ENCODE measurements around the gene SOD2. TPM values are rescaled to one million over a fixed set of nuclear protein-coding genes. Genes with fewer than 3 reads are reported as not detected.

Gene SOD2
- total and polyA plus RNA-seq, 2 donors (not counting 3 experiments of a cell fraction or from before 2014, with no cell fraction given), result 31.6 to 62.7 TPM

GRCh38 chr6:159727717-159728445 lies 34.8 kb upstream of the SOD2 start:
- CTCF ChIA-PET, result interaction anchor here (1.1 to 2.8 kb wide), 4 partner anchors 10 to 36 kb away, joined by 3 to 12 read pairs (median 4); no protein-coding TSS in a partner anchor
- Histone ChIP-seq H3K9ac (replicated peaks; ENCODE audit: extremely low read depth, insufficient read depth, low read length) (peak overlapping the region; percentile 98), H3K4me1 (ENCODE audit: control insufficient read depth, extremely low read depth, insufficient read depth, low read length) (peaks cover 21% of the 10 kb centered on the region), H2AFZ (ENCODE audit: low read depth, low read length) (peak overlapping the region; percentile 61), H3K9me3 (replicated peaks; ENCODE audit: control insufficient read depth, insufficient read depth, low read length) (no peaks in the 10 kb centered on the region), H3K4me2 (ENCODE audit: insufficient read depth, low read length) (peak overlapping the region; percentile 99), H3K79me2 (ENCODE audit: control insufficient read depth, insufficient read depth, low read length) (peaks cover 74% of the 10 kb centered on the region), H3K27ac (ENCODE audit: insufficient read depth, low read depth, low read length) (peak overlapping the region; percentile 93), H3K9me1 (replicated peaks; ENCODE audit: control insufficient read depth, extremely low read depth, insufficient read depth, low read length) (no peaks in the 10 kb centered on the region), H3K36me3 (ENCODE audit: control insufficient read depth in 2 of 2, extremely low read depth in 1 of 2, insufficient read depth in 2 of 2, low read length in 2 of 2) (no peaks in the 10 kb centered on the region), H4K20me1 (replicated peaks; ENCODE audit: control insufficient read depth, extremely low read depth, insufficient read depth, low read length) (peaks cover 20% of the 10 kb centered on the region), H3K4me3 (replicated peaks in 1 of 3; ENCODE audit: insufficient read depth in 1 of 3, low read depth in 1 of 3, low read length in 3 of 3) (peak overlapping the region; percentile 83 to 100 (median 89)), H3K27me3 (ENCODE audit: control insufficient read depth in 2 of 2, insufficient read depth in 2 of 2, low read length in 2 of 2) (no peaks in the 10 kb centered on the region)
- intact Hi-C loops (cut with micrococcal nuclease) (loop anchor here (1.0 kb wide), 4 partner anchors 34 to 253 kb away; partner anchors contain the start of genes ACAT2, SOD2 and TCP1), dilution Hi-C loops (cut with MboI; ENCODE audit: extremely low pct_ligation_motif_present, low sequenced_read_pairs) (no loop called here)
- POLR2A ChIA-PET, result interaction anchor here (1.4 to 3.3 kb wide), 3 partner anchors 36 to 62 kb away, joined by 3 to 21 read pairs (median 18); partner anchors contain the start of genes MRPL18 and TCP1
- BruUV-seq (replicated peaks), result TSS peak; percentile 34
- FAIRE-seq (peak; percentile 8), DNase-seq (ENCODE audit: low read depth, low spot score) (peak; percentile 63)
- TF ChIP-seq POLR2AphosphoS5 (IDR thresholded peaks at IDR 0.05; ENCODE audit: insufficient read depth, low read depth, low read length) (no peak), MYC (IDR thresholded peaks at IDR 0.05; ENCODE audit: low read depth, low read length) (no peak), FOS (IDR thresholded peaks at IDR 0.05; ENCODE audit: borderline replicate concordance, insufficient read depth, low read length) (no peak), EZH2 (IDR thresholded peaks at IDR 0.05; ENCODE audit: borderline replicate concordance, low read depth, low read length, severe bottlenecking) (no peak), POLR2A (IDR thresholded peaks at IDR 0.05; ENCODE audit: low read depth, low read length) (no peak), GATA2 (IDR thresholded peaks at IDR 0.05; ENCODE audit: insufficient read depth, insufficient read length, low read depth, low read length) (no peak), MAX (IDR thresholded peaks at IDR 0.05; ENCODE audit: insufficient read depth, insufficient read length) (no peak), JUN (IDR thresholded peaks at IDR 0.05; ENCODE audit: borderline replicate concordance, insufficient read depth, insufficient read length, low read depth) (no peak), CTCF (IDR thresholded peaks at IDR 0.05; ENCODE audit: extremely low read depth in 1 of 2, insufficient read depth in 1 of 2, low read depth in 1 of 2, low read length in 2 of 2) (no peak)
